ENCODE data around the gene AFF3.

AFF3 gene

GRCh38 chr2:99834426-99834825 is 308.0 kb downstream of the AFF3 start:
- no peak for DNase-seq
- no peaks in the 10 kb centered on the region for H3K4me1 ChIP-seq
- no peak overlapping the region for H3K4me3 ChIP-seq (ENCODE audit: low read depth, low read length)
- no peaks in the 10 kb centered on the region for H3K9me3 ChIP-seq
- TF ChIP-seq CTCF (IDR thresholded peaks at IDR 0.05; ENCODE audit: low read depth, low read length): no peak
- H3K27me3 ChIP-seq: no peaks in the 10 kb centered on the region
- no peaks in the 10 kb centered on the region for H3K36me3 ChIP-seq

GRCh38 chr2:99833586-99834201 is 308.7 kb downstream of the AFF3 start:
- H3K4me3 ChIP-seq (ENCODE audit: low read depth, low read length): no peak overlapping the region
- H3K36me3 ChIP-seq: no peaks in the 10 kb centered on the region
- H3K4me1 ChIP-seq: no peaks in the 10 kb centered on the region
- no peaks in the 10 kb centered on the region for H3K27me3 ChIP-seq
- H3K9me3 ChIP-seq: no peaks in the 10 kb centered on the region
- DNase-seq: no peak
- no peak for TF ChIP-seq CTCF (IDR thresholded peaks at IDR 0.05; ENCODE audit: low read depth, low read length)

- H3K36me3 ChIP-seq: no peaks in the 10 kb centered on the region
- no peaks in the 10 kb centered on the region for H3K4me1 ChIP-seq
- DNase-seq: no peak
- no peak for TF ChIP-seq CTCF (IDR thresholded peaks at IDR 0.05; ENCODE audit: low read depth, low read length)
- H3K27me3 ChIP-seq: no peaks in the 10 kb centered on the region
- H3K9me3 ChIP-seq: no peaks in the 10 kb centered on the region
- no peak overlapping the region for H3K4me3 ChIP-seq (ENCODE audit: low read depth, low read length)
Measured at GRCh38 chr2:99832926-99833325, 309.5 kb downstream of the AFF3 start.

- Histone ChIP-seq H3K36me3 (no peaks in the 10 kb centered on the region), H3K9me3 (no peaks in the 10 kb centered on the region), H3K27me3 (no peaks in the 10 kb centered on the region), H3K4me3 (ENCODE audit: low read depth, low read length) (no peak overlapping the region), H3K4me1 (no peaks in the 10 kb centered on the region)
- TF ChIP-seq CTCF (IDR thresholded peaks at IDR 0.05; ENCODE audit: low read depth, low read length): no peak
- no peak for DNase-seq
Measured at GRCh38 chr2:99831772-99832171, 310.6 kb downstream of the AFF3 start.

- DNase-seq: no peak
- Histone ChIP-seq H3K4me1 (no peaks in the 10 kb centered on the region), H3K4me3 (ENCODE audit: low read depth, low read length) (no peak overlapping the region), H3K36me3 (no peaks in the 10 kb centered on the region), H3K27me3 (no peaks in the 10 kb centered on the region), H3K9me3 (no peaks in the 10 kb centered on the region)
- TF ChIP-seq CTCF (IDR thresholded peaks at IDR 0.05; ENCODE audit: low read depth, low read length): no peak
Measured at GRCh38 chr2:99827296-99827999, 314.9 kb downstream of the AFF3 start.

- no peak for DNase-seq
- no peaks in the 10 kb centered on the region for H3K36me3 ChIP-seq
- no peak for TF ChIP-seq CTCF (IDR thresholded peaks at IDR 0.05; ENCODE audit: low read depth, low read length)
- no peaks in the 10 kb centered on the region for H3K9me3 ChIP-seq
- H3K27me3 ChIP-seq: no peaks in the 10 kb centered on the region
- H3K4me1 ChIP-seq: no peaks in the 10 kb centered on the region
- no peak overlapping the region for H3K4me3 ChIP-seq (ENCODE audit: low read depth, low read length)
Measured at GRCh38 chr2:99825630-99826029, 316.8 kb downstream of the AFF3 start.
